GM21529 (cell line): Measurements from ENCODE around the gene OSGIN1.

Source experiments
- ATAC-seq: cut with Tn5 transposase; IDR thresholded peaks from one replicate; pipeline ENCODE4 v1.9.1; 2021; ENCODE audit not compliant: unreplicated experiment

Gene OSGIN1, protein sequence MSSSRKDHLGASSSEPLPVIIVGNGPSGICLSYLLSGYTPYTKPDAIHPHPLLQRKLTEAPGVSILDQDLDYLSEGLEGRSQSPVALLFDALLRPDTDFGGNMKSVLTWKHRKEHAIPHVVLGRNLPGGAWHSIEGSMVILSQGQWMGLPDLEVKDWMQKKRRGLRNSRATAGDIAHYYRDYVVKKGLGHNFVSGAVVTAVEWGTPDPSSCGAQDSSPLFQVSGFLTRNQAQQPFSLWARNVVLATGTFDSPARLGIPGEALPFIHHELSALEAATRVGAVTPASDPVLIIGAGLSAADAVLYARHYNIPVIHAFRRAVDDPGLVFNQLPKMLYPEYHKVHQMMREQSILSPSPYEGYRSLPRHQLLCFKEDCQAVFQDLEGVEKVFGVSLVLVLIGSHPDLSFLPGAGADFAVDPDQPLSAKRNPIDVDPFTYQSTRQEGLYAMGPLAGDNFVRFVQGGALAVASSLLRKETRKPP

DNA sequence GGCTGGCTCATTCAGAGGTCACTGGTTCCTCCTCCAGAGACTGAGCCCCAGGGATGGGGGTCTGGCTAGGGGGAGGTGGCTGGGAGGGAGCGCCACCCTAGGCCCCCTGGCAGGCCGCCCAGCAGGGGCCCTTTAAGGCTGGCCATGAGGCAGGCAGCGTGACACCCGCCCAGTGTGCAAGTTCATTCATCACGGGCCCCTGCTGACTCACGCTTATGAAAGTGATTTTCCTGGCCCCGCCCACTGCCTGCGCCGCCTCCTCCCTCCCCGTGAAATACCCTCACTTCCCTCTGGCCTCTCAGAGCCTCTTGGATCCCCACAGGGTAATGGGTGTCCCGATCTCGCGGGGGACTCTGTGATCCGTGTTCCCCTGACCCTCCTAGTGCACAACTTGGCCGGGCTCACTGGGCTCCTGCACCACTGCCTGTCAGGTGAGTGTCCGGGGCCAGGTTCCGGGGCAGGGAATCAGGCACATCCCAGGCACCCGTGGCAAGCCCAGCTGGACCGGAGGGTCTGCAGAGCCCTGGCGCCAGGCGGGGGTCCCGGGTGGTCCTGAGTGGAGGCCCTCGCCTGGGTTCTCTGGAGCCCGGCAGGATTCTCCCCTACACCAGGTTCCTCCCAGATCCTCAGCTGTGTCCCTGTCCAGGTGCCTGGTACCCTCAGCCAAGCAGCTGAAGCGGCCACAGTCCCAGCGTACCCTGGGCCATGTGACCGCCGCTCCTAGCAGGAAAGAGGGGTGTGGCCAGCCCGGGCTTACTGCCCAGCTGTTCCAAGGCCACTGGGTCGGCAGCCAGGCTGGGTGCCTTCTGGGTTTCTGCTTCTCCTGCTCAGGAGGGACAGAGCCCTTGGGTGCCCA is at the start of gene OSGIN1:
OSGIN1 (plus strand) TSS at position 301 of the 856 bp plus-strand sequence. CDS start 4,432 bp downstream, outside the sequence.
- peak; percentile 87 for ATAC-seq

DNA sequence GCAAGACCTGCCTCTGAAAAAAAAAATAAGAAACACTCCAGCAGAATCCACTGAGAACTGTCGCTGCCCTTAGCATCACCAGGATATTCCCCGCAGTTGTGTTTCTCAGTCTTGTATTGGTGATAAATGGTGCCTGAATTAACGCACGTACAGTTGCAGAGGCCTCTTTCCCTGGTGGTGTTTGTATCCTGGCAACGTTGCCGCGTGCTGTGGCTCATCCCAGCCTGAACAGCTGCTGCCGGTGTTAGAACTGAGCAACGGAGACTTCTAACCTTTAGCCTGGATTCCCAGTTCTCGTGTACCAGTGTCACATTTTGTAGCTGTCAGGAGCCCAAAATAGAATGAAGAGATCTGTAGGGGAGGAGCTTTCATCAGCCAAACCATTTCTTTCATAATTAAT is 49.3 kb upstream of the OSGIN1 start:
- no peak for ATAC-seq

DNA sequence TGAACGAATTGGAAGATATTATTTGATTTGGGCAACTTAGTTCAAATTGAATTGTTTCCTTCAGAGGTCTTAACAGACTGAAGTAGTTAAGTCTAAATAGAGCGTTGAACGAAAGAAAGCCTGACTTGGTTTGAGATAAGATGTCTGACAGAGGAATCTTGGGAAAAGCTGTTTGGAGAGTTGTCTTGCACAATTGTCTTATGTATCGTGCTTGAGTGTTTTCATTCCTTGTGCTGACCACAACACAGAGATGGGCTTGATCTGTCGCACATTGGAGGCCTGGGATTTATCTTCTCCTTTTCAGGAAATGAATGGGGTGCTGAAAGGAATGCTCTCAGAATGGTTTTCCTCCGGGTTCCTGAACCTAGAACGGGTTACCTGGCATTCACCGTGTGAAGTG is 46.4 kb upstream of the OSGIN1 start:
- ATAC-seq: no peak

DNA sequence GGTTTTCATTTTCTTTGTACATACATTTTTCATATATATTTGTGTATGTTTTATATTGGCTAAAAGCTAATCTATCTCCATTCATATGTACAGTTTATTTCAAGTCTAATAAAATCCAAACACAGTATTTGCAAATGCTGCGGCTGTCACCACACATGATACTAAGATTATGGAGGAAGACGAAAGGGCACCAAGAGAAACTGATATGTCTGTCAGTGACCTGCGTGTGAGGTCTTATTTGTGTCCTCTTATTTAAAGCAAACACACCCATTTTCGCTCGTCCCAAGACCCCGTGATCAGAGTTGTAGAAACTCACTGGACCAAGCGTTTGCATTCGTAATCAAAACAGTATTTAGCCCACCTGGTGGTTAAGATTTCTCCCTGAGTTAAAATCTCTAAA is 45.9 kb upstream of the OSGIN1 start:
- ATAC-seq: no peak

DNA sequence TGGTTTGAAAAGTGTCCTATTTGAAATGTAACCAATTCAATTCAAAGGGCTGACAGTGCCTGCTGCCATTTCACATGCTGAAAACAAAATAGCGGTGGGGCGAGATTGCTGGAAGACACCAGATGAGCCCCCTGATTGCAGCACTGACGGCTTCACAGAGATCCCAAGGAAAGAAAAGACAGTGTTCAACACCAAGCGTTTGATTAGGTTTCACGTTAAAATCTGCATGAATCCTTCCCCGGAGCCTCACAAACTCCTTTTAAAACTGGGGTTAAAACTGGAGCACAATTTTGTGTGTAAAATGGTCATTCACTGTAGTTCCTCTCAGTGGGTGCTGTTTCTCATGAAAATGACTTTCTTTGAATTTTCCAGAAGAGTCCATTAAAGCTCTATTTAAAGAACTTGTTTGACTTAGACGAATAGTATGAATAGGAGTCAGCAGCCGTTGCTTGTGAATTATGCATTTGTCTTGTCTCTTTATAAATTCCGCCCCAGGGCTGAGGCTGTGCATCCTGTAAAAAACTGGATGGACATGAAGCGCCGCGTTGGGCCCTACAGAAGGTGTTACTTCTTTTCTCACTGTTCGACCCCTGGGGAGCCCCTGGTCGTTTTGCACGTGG is 45.3 kb upstream of the OSGIN1 start:
- ATAC-seq: no peak

DNA sequence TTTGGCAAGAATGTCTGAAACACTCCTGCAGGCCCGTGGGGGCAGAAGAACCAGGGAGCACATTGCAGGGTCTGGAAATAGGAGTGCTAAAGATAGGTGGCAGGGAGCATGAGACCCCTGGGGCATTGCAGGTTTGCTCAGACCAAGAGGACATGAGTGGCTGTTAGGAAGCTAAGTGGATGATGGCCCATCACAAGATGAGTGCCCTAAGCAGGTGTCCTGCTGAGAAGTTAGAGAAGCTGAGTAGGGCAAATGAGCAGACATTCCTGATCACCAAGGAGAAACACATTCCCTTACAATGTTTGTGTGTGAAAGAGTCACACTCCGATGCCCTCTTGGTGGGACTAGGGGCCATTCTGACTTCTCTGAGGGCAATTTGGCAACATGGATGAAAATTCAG is 44.2 kb upstream of the OSGIN1 start:
- ATAC-seq: no peak

DNA sequence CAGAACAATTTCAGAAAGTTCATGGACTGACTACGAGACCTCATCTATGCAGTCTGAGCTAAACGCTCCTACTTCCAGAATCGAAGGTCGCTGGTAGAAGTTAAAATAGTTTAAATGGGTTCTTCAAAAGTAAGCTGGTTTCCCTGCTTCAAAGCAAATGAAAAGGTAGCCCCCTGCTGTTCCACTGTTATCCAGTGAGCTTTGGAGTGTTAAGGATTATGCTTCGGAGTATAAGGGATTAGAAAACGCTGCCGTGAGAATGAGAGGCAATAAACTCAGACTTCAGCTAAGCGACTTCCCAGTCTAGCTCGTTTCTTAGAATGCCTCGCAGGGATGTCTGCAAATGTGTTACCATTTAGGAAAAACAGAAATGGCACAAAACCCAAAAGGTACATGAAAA is 41.8 kb upstream of the OSGIN1 start:
- ATAC-seq: no peak

DNA sequence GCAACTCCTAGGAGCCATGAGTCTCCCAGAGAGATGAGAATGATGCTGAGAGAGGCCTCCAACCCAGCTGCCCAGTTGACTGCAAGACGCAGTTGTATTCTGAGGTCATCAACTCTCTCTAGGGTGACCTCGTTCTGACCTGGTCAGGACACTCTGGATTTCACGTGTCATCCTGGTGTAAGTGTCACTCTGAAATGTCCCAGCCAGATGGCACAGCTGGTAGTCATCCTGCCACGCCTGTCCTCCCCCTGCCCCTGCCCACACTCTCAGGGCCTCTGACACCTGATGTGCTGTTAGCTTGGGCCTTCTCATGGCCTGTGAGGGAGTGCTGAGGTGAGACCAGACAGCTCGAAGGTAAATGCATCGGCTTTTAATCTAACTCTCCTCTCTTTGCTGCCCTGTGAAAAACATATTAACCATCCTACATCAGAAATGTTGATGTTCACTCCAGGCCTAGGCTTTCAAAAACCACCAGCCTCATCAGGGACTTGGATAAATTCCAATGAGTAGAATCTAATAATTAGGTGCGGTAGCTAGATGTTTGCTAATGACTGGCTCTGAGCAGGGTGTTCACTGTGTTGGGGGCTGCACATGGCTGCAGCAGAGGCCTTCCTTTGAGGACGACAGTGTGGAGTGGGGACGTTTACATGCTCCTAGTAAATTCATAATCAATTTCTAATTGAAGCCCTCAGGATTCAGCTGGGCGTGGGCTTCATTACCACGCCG is 40.4 kb upstream of the OSGIN1 start:
- no peak for ATAC-seq

DNA sequence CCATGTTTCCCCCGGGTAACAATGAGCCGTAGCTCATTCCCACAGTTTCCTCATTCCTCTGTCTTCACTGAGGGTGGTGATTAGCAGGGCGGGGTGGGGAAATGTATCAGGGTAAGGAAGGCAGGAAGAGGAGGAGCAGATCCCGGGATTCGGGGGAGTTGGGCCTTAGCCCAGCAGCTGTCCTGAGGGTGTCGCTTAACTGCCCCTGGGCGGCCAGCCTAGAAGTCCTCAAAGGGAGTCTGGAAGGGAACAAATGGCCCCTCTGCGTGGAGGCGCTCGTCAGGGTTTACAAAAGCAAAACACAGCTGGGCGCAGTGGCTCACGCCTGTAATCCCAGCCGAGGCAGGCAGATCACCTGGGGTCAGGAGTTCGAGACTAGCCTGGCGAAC is 39.8 kb upstream of the OSGIN1 start:
- ATAC-seq: no peak

DNA sequence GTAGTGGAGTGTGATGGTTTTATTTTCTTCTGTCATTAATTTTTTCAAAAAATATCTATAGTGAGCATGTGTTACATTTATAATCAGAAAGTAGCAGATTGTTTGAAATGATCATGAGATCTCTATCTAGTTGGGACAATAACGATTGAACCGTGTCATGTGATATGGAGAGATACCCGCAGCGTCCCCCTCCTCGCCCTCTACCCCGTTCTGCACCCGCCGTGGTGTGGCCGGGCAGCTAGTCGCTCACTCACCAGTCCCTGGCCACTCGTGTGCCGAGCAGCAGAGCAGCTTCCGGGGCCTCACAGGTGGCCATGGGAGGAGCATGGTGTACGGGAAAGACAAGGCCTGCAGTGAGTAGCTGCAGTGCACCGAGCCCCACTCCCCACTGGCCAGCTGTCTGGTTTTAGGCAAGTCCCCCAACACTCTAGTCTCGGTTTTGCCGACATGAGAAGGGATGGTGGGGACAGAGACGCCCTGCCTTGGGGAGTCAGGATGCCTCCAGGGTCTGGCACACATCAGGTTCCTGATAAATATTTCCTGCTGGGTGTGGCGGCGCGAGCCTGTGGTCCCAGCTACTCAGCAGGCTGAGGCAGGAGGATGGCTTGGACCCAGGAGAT is 38.8 kb upstream of the OSGIN1 start:
- no peak for ATAC-seq

DNA sequence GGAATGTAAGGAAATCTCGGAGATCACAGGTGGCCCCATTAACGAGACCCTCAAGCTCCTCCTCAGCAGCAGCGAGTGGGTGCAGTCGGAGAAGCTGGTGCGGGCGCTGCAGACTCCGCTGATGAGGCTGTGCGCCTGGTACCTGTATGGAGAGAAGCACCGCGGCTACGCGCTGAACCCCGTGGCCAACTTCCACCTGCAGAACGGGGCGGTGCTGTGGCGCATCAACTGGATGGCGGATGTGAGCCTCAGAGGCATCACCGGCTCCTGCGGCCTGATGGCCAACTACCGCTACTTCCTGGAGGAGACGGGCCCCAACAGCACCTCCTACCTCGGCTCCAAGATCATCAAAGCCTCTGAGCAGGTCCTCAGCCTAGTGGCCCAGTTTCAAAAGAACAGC is 38.0 kb upstream of the OSGIN1 start:
- ATAC-seq: no peak

DNA sequence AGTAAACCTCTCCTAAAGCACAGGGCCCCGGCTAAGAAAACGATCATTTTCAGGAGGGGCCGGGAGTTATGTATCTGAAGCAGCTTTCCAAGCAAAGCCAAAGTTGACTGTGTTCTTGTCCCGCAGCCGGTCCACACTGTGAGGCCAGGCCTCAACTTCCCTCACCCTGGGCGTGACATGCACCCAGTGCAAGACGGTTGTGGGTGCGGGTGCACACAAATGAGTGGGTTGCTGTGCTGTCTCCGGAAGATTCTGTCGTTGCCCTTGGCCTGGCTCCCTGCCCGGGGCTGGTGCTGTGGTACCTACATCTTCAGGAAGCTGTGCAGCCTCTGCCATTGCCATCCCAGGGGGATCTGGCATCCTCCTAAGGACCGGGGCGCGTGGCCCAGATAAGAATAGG is 37.5 kb upstream of the OSGIN1 start:
- ATAC-seq: no peak

DNA sequence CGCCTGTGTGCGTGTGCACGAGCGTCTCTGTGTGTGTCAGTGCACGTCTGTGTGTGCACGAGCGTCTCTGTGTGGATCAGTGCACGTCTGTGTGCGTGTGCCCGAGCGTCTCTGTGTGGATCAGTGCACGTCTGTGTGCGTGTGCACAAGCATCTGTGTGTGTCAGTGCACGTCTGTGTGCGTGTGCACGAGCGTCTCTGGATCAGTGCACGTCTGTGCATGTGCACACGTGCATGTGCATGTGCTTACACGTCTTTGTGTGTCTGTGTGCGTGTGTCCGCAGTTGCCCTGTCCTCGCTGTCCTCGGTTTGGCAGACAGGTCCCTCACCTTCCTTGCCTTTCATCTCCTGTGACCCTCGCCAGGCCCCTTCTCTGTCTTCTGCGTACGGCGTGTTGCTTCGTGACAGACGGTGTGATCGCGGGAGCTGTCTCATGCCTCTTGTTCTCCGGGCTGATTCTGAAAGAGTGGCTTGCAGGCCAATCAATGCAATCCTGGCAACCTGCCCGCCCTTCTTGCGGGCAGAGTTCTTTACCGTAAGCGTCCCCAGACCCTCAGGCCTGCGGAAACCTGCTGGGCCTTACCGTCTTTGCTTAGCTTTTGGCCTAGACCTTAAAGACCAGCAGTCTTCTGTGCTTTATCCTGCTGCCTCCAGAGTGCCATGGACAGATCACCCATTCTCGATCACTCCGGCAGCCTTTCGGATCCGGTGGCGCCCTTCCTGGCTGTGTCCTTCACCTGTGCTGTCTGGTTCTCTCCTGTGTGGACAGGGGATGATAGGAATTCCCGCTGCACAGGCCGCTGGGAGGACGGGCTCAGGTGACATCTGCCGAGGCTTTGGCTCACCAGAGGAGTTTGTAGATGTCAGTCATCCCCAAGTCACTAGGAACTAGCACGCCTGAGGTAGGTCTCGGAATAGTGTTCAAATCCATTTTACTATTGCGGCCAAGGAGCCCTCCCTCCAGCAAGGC is 35.6 kb upstream of the OSGIN1 start:
- no peak for ATAC-seq

DNA sequence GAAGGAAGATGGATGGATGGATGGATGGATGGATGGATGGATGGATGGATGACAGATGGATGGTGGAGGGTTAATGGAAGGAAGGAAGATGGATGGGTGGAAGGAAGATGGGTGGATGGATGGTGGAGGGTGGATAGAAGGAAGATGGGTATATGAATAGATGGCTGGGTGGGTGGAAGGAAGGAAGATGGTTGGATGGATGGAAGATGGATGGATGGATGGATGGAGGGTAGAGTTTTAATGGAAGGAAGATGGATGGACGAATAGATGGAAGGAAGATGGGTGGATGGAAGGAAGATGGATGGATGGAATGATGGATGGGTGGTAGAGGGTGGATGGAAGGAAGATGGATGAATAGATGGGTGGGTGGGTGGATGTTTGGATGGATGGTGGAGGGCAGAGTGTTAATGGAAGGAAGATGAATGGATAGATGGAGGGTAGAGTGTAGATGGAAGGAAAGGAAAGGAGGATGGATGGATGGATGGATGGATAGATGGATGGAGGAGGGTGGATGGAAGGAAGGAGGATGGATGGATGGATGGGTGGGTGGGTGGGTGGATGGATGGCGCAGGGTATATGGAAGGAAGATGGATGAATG is 32.0 kb upstream of the OSGIN1 start:
- ATAC-seq: no peak

DNA sequence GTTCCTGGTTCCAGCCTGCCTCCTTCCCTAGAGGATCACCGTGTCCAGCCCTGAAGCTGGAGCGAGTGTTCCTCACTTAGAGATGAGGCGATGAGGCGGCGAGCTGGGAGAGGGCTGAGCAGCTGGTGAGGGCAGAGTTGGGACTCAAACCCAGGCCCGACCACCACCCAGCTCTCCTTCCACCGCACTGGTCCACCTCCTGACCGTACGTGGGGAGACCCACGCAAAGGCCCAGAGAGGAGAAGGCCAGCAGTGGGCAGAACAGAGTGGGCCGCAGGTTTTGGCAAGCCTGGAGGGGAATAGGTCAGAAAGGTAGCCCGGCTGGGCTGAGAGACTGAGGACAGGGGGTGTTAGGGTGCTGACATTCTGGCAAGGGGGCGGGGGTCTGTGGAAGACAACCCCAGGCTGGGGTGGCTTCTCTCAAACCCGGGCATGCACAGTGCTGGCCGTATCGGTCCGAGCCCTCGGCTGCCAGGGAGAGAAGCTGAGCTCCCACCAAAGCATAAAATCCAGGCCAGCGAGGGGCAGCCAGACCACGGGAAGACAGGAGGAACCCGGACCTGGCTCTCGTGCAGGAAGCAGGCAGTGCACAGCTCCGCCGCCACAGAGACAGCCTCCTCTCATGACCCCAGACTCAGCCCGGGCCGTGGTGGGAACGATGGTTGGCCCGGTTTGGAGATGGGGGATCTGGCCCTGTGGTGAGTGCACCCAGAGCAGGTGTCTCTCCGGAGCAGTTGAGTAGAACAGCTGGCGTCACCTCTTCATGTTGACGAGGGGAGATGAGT is 29.3 kb upstream of the OSGIN1 start:
- ATAC-seq: no peak

DNA sequence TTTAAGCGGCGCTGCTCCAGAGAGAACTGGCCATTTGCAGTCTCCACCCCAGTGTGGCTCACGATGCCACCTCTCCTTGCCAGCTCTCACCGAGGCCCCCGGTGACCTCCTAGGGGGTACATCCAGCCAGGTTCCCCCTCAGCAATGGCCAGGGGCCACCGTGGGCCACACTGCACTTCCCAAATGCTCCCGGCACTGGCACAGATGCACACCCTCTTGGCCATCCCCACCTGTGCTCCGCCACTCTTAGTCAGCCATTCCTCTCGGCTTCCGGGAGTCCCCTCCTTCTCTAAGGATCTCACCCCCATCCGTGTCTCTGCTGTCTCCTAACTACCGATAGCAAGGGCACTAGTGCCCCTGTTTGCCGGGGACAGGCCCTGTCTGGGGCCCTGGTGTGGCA is 28.4 kb upstream of the OSGIN1 start:
- ATAC-seq: no peak

DNA sequence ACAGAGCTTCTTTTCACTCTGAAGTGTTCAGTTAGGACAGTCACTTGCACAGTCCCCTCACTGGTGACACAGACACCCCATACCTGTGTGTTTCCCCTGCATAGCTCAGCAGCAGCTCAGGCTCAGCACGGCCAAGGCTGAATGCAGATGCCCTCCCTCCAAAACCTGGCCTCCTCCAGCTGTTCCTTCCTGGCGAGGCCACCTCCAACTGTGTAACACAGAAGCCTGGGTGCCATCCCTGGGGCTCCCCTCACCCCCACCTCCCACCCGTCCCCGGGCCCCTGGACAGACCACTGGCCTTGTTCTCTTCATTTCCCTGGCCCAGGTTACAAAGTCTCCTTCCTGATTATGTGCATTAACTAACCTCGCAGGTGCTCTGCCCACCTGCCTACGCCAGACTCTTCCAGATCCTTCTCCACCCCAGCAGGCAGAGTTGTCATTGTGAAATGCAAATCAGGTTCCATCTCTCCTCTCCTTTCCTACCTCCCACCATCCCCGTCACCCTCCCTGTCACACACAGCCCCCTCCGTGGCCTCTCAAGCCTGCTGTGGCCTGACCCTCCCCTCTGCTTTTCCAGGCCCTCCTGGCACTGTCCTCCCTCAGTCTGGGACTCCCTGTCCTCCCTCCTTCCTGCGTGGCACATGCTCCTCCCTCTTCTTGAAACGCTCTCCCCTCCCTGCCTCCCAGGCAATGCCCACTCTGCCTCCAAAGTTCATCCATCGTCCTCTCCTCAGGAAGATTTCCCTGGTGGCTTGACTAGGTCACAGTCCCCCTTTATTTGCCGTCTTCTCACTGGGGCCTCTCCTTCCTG is 27.7 kb upstream of the OSGIN1 start:
- no peak for ATAC-seq
